SK-N-SH (cell line): Measurements from ENCODE around the gene NTM. TPM values are rescaled to one million over a fixed set of nuclear protein-coding genes. Genes with fewer than 3 reads are reported as not detected.

ENCODE experiments used
- CTCF ChIA-PET: fragments of 300-600, 350-600 bp; formaldehyde crosslinking; extraction: SDS; loops from one replicate; lab custom pipeline; 2021; lab: Yijun Ruan, JAX
- POLR2A ChIA-PET: fragments of 350-600 bp; sonication (Branson Sonifier 250); formaldehyde crosslinking; extraction: SDS; loops from one replicate; lab custom pipeline; 2020; ENCODE audit warnings: antibody characterized with exemption, inconsistent platforms; lab: Yijun Ruan, JAX
- DNase-seq: peaks from one replicate; pipeline ENCODE4 v3.0.0; 2012
- H2AFZ ChIP-seq: fragments of 200-600 bp; sonication (generic); 2 replicates; pipeline ENCODE4 v1.8.1; 2016; ENCODE audit warnings: antibody characterized with exemption, mild to moderate bottlenecking, low read depth
- H3F3A ChIP-seq: fragments of 200-600 bp; sonication (generic); replicated peaks from 2 replicates; pipeline ENCODE3; 2016; ENCODE audit warnings: antibody characterized with exemption, mild to moderate bottlenecking; ENCODE audit not compliant: insufficient read depth
- H3K27ac ChIP-seq, 2 experiments: fragments of 200-500 bp in 1 of 2; fragments of 200-600 bp in 1 of 2; sonication (Bioruptor generic) in 1 of 2; sonication (generic), shearing (Covaris generic) in 1 of 2; 2 replicates each; pipeline versions ENCODE4 v1.5.1 to v1.6.1; 2014 to 2016; ENCODE audit warnings: low read depth in 2 of 2, inconsistent platforms in 1 of 2, low read length in 1 of 2, mild to moderate bottlenecking in 1 of 2, mixed read lengths in 1 of 2
- H3K27me3 ChIP-seq: fragments of 200-600 bp; sonication (generic), shearing (Covaris generic); 2 replicates; pipeline ENCODE4 v1.6.1; 2016; ENCODE audit warnings: mixed run types; ENCODE audit not compliant: insufficient read depth
- H3K36me3 ChIP-seq, 2 experiments: fragments of 200-500 bp in 1 of 2; fragments of 200-600 bp in 1 of 2; sonication (Bioruptor generic) in 1 of 2; sonication (generic) in 1 of 2; replicated peaks in 1 of 2; 2 replicates each; pipeline versions ENCODE3 to v1.5.1; 2014 to 2016; ENCODE audit warnings: low read length in 1 of 2, mild to moderate bottlenecking in 1 of 2; ENCODE audit not compliant: insufficient read depth in 2 of 2, control insufficient read depth in 1 of 2
- H3K4me1 ChIP-seq, 2 experiments: fragments of 200-500 bp in 1 of 2; fragments of 200-600 bp in 1 of 2; sonication (Bioruptor generic) in 1 of 2; sonication (generic), shearing (Covaris generic) in 1 of 2; 2 replicates each; pipeline versions ENCODE4 v1.5.1 to v1.6.1; 2014 to 2016; ENCODE audit warnings: low read depth in 1 of 2, low read length in 1 of 2, mixed run types in 1 of 2; ENCODE audit not compliant: insufficient read depth in 2 of 2, control insufficient read depth in 1 of 2
- H3K4me2 ChIP-seq: fragments of 200-600 bp; sonication (generic), shearing (Covaris generic); 2 replicates; pipeline ENCODE4 v1.6.1; 2017; ENCODE audit warnings: mixed run types
- H3K4me3 ChIP-seq, 2 experiments: fragments of 200-500 bp in 1 of 2; fragments of 200-600 bp in 1 of 2; sonication (Bioruptor generic) in 1 of 2; sonication (generic), shearing (Covaris generic) in 1 of 2; 2 replicates each; pipeline versions ENCODE4 v1.5.1 to v1.8.1; 2014 to 2016; ENCODE audit warnings: low read depth in 2 of 2, inconsistent platforms in 1 of 2, low read length in 1 of 2, mild to moderate bottlenecking in 1 of 2, mixed read lengths in 1 of 2, moderate library complexity in 1 of 2
- H3K79me2 ChIP-seq: fragments of 200-600 bp; sonication (generic); 2 replicates; pipeline ENCODE4 v1.8.1; 2017; ENCODE audit warnings: mild to moderate bottlenecking; ENCODE audit not compliant: insufficient read depth
- H3K9ac ChIP-seq: fragments of 200-600 bp; sonication (generic); 2 replicates; pipeline ENCODE4 v1.6.1; 2017; ENCODE audit warnings: mixed run types
- H3K9me2 ChIP-seq: fragments of 200-600 bp; sonication (generic); 2 replicates; pipeline ENCODE4 v1.6.1; 2017; ENCODE audit warnings: mixed run types
- H3K9me3 ChIP-seq: fragments of 200-600 bp; sonication (generic); 2 replicates; pipeline ENCODE4 v1.6.1; 2017; ENCODE audit warnings: mixed run types, mild to moderate bottlenecking, moderate library complexity
- H4K20me1 ChIP-seq: fragments of 200-600 bp; sonication (generic); 2 replicates; pipeline ENCODE4 v1.6.1; 2017; ENCODE audit warnings: mild to moderate bottlenecking, mixed run types; ENCODE audit not compliant: insufficient read depth
- ELF1 ChIP-seq: IDR thresholded peaks from 2 replicates; pipeline ENCODE4 v1.4.0; 2012
- EP300 ChIP-seq, 2 experiments: IDR thresholded peaks; 2 replicates each; pipeline versions ENCODE4 v1.4.0 to v1.6.1; 2012; ENCODE audit warnings: borderline replicate concordance in 1 of 2, low read depth in 1 of 2, low read length in 1 of 2
- FOSL2 ChIP-seq: IDR thresholded peaks from 2 replicates; pipeline ENCODE4 v1.4.0; 2012; ENCODE audit warnings: low read depth, mild to moderate bottlenecking, moderate library complexity, borderline replicate concordance
- FOXJ3 ChIP-seq: sonication (generic); formaldehyde crosslinking; IDR thresholded peaks from 2 replicates; pipeline ENCODE4 v1.5.1; 2020; ENCODE audit warnings: mild to moderate bottlenecking, missing genetic modification reagents
- FOXM1 ChIP-seq: IDR thresholded peaks from 2 replicates; pipeline ENCODE4 v1.4.0; 2012; ENCODE audit warnings: low read depth, mild to moderate bottlenecking
- GATA2 ChIP-seq: sonication (generic); formaldehyde crosslinking; IDR thresholded peaks from 2 replicates; pipeline ENCODE4 v1.5.0; 2020; ENCODE audit warnings: mild to moderate bottlenecking, missing genetic modification reagents
- NFIC ChIP-seq: IDR thresholded peaks from 2 replicates; pipeline ENCODE4 v1.4.0; 2012; ENCODE audit warnings: borderline replicate concordance
- NRF1 ChIP-seq: IDR thresholded peaks from 2 replicates; pipeline ENCODE4 v1.6.1; 2012; ENCODE audit warnings: low read depth, mild to moderate bottlenecking, low read length
- POLR2AphosphoS5 ChIP-seq: IDR thresholded peaks from 2 replicates; pipeline ENCODE4 v1.6.1; 2012; ENCODE audit warnings: low read depth, low read length
- RAD21 ChIP-seq: IDR thresholded peaks from 2 replicates; pipeline ENCODE4 v1.6.1; 2012; ENCODE audit warnings: mild to moderate bottlenecking, low read length
- RXRA ChIP-seq: IDR thresholded peaks from 2 replicates; pipeline ENCODE4 v1.4.0; 2012; ENCODE audit warnings: low read depth, mild to moderate bottlenecking, borderline replicate concordance
- SMC3 ChIP-seq: IDR thresholded peaks from 2 replicates; pipeline ENCODE4 v1.6.1; 2012; ENCODE audit warnings: low read depth, low read length, improper control_type of control experiment
- TAF1 ChIP-seq: IDR thresholded peaks from 2 replicates; pipeline ENCODE4 v1.6.1; 2012; ENCODE audit warnings: low read depth, mild to moderate bottlenecking, low read length, moderate library complexity, borderline replicate concordance
- YY1 ChIP-seq: IDR thresholded peaks from 2 replicates; pipeline ENCODE4 v1.4.0; 2012; ENCODE audit warnings: low read depth, mild to moderate bottlenecking
- WGBS: methylation state at CpG from one replicate; pipeline ENCODE4 v1.1.6; 2017; ENCODE audit warnings: low lambda C conversion rate; 5-methylcytosine and 5-hydroxymethylcytosine counted together
- polyA plus RNA-seq, 3 experiments: library from polyadenylated mRNA; depleted of rRNA; stranded (reverse); fragments of >200 nt; gene quantifications; 2 replicates each; pipeline ENCODE4 v1.2.3, GENCODE V29; 2012
- TF ChIP-seq, protein P1 (sequence below): IDR thresholded peaks from 2 replicates; pipeline ENCODE4 v1.6.1; 2012; ENCODE audit warnings: mild to moderate bottlenecking, low read depth, low read length, moderate library complexity
- TF ChIP-seq, protein P2 (sequence below): IDR thresholded peaks from 2 replicates; pipeline ENCODE4 v1.4.0; 2012; ENCODE audit warnings: low read depth
- TF ChIP-seq, protein P3 (sequence below): fragments of 150-350 bp; IDR thresholded peaks from 2 replicates; pipeline ENCODE4 v1.6.1; 2017; ENCODE audit warnings: antibody characterized with exemption, low read length, low read depth, borderline replicate concordance
- TF ChIP-seq, protein P4 (sequence below): fragments of 200-600 bp; sonication (generic); IDR thresholded peaks from 2 replicates; pipeline ENCODE4 v1.6.1; 2017; ENCODE audit warnings: antibody characterized with exemption, mild to moderate bottlenecking, moderate library complexity
- TF ChIP-seq, protein P5 (sequence below): IDR thresholded peaks from 2 replicates; pipeline ENCODE4; 2012

Gene NTM
- polyA plus RNA-seq, 1 of the 3 experiments (the other 2 are of a cell fraction) = 20.0 TPM

DNA sequence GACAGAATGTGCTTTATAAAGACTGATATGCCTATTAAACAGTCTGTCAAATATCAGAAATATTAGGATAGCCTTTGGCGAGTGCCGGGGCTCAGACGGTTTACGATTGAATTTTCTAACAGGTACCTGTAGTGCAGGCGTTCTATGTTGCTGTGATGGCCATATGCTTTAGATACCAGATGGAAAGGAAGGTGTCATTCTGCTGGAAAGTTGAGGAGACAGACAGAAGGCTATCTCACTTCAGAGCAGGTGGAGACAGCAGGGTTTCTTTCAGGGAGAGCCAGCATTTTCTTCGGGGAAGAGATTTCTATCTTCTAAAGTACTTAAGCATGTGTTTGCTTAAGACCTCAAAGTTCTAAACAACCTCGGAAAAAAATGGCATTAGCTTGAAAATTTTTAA is 415.4 kb downstream of the NTM start:
- H3K27ac ChIP-seq = no peak overlapping the region
- no peaks in the 10 kb centered on the region for H3K79me2 ChIP-seq
- no peaks in the 10 kb centered on the region for H3K36me3 ChIP-seq
- H3K27me3 ChIP-seq = peaks cover 5% of the 10 kb centered on the region; the same call in 1 of the 2 replicates
- no peaks in the 10 kb centered on the region for H4K20me1 ChIP-seq
- H3K4me1 ChIP-seq = no peaks in the 10 kb centered on the region
- H3K9me3 ChIP-seq = no peaks in the 10 kb centered on the region
- H2AFZ ChIP-seq = no peak overlapping the region
- ChIA-PET POLR2A (no interaction called here), CTCF (interaction anchor here (0.9 kb wide), 1 partner anchor 17 kb away, joined by 3 read pairs; no protein-coding TSS in a partner anchor)
- H3K4me2 ChIP-seq = no peak overlapping the region
- no peak overlapping the region for H3K4me3 ChIP-seq
- DNase-seq = no peak
- TF ChIP-seq, protein P1, sequence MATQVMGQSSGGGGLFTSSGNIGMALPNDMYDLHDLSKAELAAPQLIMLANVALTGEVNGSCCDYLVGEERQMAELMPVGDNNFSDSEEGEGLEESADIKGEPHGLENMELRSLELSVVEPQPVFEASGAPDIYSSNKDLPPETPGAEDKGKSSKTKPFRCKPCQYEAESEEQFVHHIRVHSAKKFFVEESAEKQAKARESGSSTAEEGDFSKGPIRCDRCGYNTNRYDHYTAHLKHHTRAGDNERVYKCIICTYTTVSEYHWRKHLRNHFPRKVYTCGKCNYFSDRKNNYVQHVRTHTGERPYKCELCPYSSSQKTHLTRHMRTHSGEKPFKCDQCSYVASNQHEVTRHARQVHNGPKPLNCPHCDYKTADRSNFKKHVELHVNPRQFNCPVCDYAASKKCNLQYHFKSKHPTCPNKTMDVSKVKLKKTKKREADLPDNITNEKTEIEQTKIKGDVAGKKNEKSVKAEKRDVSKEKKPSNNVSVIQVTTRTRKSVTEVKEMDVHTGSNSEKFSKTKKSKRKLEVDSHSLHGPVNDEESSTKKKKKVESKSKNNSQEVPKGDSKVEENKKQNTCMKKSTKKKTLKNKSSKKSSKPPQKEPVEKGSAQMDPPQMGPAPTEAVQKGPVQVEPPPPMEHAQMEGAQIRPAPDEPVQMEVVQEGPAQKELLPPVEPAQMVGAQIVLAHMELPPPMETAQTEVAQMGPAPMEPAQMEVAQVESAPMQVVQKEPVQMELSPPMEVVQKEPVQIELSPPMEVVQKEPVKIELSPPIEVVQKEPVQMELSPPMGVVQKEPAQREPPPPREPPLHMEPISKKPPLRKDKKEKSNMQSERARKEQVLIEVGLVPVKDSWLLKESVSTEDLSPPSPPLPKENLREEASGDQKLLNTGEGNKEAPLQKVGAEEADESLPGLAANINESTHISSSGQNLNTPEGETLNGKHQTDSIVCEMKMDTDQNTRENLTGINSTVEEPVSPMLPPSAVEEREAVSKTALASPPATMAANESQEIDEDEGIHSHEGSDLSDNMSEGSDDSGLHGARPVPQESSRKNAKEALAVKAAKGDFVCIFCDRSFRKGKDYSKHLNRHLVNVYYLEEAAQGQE = no peak
- no peak for TF ChIP-seq FOSL2
- no peak for TF ChIP-seq TAF1
- no peak for TF ChIP-seq ELF1
- TF ChIP-seq, protein P2, sequence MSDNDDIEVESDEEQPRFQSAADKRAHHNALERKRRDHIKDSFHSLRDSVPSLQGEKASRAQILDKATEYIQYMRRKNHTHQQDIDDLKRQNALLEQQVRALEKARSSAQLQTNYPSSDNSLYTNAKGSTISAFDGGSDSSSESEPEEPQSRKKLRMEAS = no peak
- TF ChIP-seq, protein P3, sequence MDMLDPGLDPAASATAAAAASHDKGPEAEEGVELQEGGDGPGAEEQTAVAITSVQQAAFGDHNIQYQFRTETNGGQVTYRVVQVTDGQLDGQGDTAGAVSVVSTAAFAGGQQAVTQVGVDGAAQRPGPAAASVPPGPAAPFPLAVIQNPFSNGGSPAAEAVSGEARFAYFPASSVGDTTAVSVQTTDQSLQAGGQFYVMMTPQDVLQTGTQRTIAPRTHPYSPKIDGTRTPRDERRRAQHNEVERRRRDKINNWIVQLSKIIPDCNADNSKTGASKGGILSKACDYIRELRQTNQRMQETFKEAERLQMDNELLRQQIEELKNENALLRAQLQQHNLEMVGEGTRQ = no peak
- no peak for TF ChIP-seq EP300 (IDR thresholded peaks at IDR 0.05; ENCODE audit: borderline replicate concordance in 1 of 2, low read depth in 1 of 2, low read length in 1 of 2)
- no peak for TF ChIP-seq FOXM1
- TF ChIP-seq RAD21 = no peak
- TF ChIP-seq NFIC = no peak
- no peak for TF ChIP-seq FOXJ3 (CRISPR knock-in tag)
- no peak overlapping the region for H3K9ac ChIP-seq
- 57% methylated on average over 7 of the region's 7 CpGs for WGBS
- no peaks in the 10 kb centered on the region for H3K9me2 ChIP-seq
- no peaks in the 10 kb centered on the region for H3F3A ChIP-seq

DNA sequence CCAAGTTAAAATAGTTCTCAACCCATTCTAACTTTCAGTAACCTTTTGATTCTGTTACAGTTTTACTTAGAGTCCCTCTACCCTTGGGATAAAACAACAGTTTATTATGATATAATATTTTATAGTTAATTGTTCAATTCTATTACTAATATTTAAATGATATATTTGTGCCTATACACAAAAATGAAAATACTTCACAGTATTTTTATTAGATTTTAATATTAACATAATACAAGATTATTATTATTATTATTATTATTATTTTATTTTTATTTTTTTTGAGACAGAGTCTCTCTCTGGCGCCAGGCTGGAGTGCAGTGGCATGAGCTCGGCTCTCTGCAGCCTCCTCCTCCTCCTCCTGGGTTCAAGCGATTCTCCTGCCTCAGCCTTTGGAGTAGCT is 416.7 kb downstream of the NTM start:
- Histone ChIP-seq H4K20me1 (no peaks in the 10 kb centered on the region), H3K4me1 (no peaks in the 10 kb centered on the region), H3K27ac (no peak overlapping the region), H3K36me3 (no peaks in the 10 kb centered on the region), H2AFZ (no peak overlapping the region), H3F3A (no peaks in the 10 kb centered on the region), H3K9me3 (no peaks in the 10 kb centered on the region), H3K27me3 (peaks cover 5% of the 10 kb centered on the region; the same call in 1 of the 2 replicates), H3K4me3 (no peak overlapping the region), H3K9ac (no peak overlapping the region), H3K9me2 (no peaks in the 10 kb centered on the region), H3K79me2 (no peaks in the 10 kb centered on the region), H3K4me2 (no peak overlapping the region)
- no peak for DNase-seq
- ChIA-PET POLR2A (no interaction called here), CTCF (no interaction called here)
- 29% methylated on average over 3 of the region's 3 CpGs for whole genome bisulfite sequencing
- TF ChIP-seq YY1 = no peak
- no peak for TF ChIP-seq NRF1
- no peak for TF ChIP-seq RXRA
- TF ChIP-seq, protein P4, sequence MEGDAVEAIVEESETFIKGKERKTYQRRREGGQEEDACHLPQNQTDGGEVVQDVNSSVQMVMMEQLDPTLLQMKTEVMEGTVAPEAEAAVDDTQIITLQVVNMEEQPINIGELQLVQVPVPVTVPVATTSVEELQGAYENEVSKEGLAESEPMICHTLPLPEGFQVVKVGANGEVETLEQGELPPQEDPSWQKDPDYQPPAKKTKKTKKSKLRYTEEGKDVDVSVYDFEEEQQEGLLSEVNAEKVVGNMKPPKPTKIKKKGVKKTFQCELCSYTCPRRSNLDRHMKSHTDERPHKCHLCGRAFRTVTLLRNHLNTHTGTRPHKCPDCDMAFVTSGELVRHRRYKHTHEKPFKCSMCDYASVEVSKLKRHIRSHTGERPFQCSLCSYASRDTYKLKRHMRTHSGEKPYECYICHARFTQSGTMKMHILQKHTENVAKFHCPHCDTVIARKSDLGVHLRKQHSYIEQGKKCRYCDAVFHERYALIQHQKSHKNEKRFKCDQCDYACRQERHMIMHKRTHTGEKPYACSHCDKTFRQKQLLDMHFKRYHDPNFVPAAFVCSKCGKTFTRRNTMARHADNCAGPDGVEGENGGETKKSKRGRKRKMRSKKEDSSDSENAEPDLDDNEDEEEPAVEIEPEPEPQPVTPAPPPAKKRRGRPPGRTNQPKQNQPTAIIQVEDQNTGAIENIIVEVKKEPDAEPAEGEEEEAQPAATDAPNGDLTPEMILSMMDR = no peak
- TF ChIP-seq, protein P5, sequence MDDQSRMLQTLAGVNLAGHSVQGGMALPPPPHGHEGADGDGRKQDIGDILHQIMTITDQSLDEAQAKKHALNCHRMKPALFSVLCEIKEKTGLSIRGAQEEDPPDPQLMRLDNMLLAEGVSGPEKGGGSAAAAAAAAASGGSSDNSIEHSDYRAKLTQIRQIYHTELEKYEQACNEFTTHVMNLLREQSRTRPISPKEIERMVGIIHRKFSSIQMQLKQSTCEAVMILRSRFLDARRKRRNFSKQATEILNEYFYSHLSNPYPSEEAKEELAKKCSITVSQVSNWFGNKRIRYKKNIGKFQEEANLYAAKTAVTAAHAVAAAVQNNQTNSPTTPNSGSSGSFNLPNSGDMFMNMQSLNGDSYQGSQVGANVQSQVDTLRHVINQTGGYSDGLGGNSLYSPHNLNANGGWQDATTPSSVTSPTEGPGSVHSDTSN = no peak
- TF ChIP-seq NFIC = no peak
- TF ChIP-seq FOSL2 = no peak
- no peak for TF ChIP-seq POLR2AphosphoS5
- TF ChIP-seq FOXM1 = no peak
- TF ChIP-seq SMC3 = no peak
- TF ChIP-seq FOXJ3 (CRISPR knock-in tag) = no peak
- TF ChIP-seq EP300 (IDR thresholded peaks at IDR 0.05; ENCODE audit: borderline replicate concordance in 1 of 2, low read depth in 1 of 2, low read length in 1 of 2) = no peak
- TF ChIP-seq GATA2 (CRISPR knock-in tag) = no peak
- TF ChIP-seq, protein P3 = no peak
